GM18507 (cell line): ENCODE results near the gene DAZ4.
"Not testable (repeated sequence)": the region's sequence is repeated elsewhere in the genome, so short reads cannot be mapped to it uniquely, and the experiment has no call there.

Experiments used
- DNase-seq: peaks from one replicate; pipeline ENCODE4 v3.0.0; 2011; ENCODE audit warnings: low read depth; ENCODE audit not compliant: insufficient read length; ENCODE audit errors: extremely low spot score
- FAIRE-seq: peaks from 2 replicates; lab custom pipeline; 2011; peaks lifted over from hg19 to GRCh38; lab: Jason Lieb, UNC

Gene DAZ4, protein sequence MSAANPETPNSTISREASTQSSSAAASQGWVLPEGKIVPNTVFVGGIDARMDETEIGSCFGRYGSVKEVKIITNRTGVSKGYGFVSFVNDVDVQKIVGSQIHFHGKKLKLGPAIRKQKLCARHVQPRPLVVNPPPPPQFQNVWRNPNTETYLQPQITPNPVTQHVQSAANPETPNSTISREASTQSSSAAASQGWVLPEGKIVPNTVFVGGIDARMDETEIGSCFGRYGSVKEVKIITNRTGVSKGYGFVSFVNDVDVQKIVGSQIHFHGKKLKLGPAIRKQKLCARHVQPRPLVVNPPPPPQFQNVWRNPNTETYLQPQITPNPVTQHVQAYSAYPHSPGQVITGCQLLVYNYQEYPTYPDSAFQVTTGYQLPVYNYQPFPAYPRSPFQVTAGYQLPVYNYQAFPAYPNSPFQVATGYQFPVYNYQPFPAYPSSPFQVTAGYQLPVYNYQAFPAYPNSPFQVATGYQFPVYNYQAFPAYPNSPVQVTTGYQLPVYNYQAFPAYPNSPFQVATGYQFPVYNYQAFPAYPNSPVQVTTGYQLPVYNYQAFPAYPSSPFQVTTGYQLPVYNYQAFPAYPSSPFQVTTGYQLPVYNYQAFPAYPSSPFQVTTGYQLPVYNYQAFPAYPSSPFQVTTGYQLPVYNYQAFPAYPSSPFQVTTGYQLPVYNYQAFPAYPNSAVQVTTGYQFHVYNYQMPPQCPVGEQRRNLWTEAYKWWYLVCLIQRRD

DNA sequence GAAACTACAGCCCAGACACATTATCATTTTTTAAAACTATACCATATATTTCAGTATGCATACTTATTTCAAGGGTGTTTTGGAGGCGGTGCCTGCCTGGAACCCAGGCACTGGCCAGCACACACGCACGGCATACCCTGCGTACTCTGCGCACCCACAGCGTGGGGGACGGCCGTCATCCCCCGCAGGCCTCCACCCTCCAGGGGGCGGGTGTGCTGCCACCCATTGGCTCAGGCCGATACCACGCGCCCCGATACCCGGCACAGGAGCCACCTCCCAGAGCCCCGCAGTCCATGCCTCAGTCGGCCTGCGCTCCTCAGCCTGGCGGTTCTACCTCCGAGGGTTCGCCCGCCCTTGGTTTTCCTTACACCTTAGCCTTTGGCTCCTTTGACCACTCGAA lies at the start of gene DAZ4:
TSS of gene DAZ4 (plus strand) at position 301 of the 400 bp plus-strand sequence. CDS start 208 bp downstream, outside the sequence.
- DNase-seq, FAIRE-seq: not testable (repeated sequence)

DNA sequence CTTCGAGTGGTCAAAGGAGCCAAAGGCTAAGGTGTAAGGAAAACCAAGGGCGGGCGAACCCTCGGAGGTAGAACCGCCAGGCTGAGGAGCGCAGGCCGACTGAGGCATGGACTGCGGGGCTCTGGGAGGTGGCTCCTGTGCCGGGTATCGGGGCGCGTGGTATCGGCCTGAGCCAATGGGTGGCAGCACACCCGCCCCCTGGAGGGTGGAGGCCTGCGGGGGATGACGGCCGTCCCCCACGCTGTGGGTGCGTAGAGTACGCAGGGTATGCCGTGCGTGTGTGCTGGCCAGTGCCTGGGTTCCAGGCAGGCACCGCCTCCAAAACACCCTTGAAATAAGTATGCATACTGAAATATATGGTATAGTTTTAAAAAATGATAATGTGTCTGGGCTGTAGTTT lies 20.4 kb upstream of the DAZ4 start, which contains the start of gene DAZ3:
TSS of gene DAZ3 (minus strand) at position 101 of the 400 bp plus-strand sequence. CDS start 208 bp downstream, outside the sequence.
- DNase-seq, FAIRE-seq: not testable (repeated sequence)

DNA sequence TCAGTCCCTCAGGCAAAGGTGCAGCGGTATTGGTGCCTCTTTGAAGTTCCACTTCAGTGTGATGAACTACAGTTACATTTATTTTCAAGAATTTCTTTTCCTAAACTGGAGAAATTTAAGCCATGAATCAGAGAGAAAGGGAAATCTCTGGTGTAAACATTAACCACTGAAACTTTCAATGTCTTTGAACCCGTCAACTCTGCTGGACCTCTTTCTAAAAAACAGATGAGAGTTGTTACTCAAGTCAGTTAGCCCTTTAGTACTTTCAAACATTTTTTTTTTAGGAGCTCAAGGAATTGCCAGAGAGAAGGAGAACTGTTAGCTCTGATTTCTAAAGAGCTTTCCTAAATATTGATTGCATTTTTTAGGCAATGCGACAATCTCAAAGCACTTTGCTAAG lies 11.9 kb upstream of the DAZ4 start:
- FAIRE-seq, DNase-seq: not testable (repeated sequence)

DNA sequence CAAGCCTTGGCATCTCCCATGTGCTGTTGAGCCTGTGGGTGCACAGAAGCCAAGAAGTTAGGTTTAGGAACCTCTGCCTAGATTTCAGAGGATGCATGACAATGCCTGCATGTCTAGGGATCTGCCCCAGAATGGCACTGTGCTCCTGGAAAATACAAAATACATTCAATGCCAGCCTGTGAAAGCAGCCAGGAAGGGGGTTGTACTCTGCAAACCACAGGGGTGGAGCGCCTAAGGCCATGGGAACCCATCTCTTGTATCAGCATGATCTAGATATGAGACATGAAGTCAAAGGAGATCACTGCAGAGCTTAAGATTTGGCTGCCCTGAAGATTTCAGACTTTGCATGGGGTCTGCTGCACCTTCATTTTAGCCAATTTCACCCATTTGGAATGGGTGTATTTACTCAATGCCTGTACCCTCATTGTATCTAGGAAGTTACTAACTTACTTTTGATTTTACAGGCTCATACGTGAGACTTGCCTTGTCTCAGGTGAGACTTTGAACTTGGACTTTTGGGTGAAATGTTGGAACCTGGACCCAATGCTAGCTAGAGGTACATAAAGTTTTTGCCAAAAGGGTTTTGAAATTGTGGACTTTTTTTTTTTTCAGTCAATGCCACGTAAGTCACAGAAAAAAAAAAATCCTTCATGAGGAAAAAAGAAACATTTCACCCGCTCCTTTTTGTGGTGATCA lies 9.4 kb upstream of the DAZ4 start:
- not testable (repeated sequence) for DNase-seq, FAIRE-seq

DNA sequence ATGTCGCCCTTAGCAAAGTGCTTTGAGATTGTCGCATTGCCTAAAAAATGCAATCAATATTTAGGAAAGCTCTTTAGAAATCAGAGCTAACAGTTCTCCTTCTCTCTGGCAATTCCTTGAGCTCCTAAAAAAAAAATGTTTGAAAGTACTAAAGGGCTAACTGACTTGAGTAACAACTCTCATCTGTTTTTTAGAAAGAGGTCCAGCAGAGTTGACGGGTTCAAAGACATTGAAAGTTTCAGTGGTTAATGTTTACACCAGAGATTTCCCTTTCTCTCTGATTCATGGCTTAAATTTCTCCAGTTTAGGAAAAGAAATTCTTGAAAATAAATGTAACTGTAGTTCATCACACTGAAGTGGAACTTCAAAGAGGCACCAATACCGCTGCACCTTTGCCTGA lies 8.7 kb upstream of the DAZ4 start:
- DNase-seq, FAIRE-seq: not testable (repeated sequence)
